Globus pallidus (tissue), 1 donor: ENCODE results near the gene NLRP13.
A peak's percentile ranks its signal among the peaks of the same experiment; 100 is the strongest.

ENCODE experiments used
- DNase-seq: peaks from one replicate; pipeline ENCODE4 v3.0.0-alpha.2; 2015; ENCODE audit warnings: low spot score

NLRP13 gene

GRCh38 chr19:55901369-55902079 lies 30.6 kb downstream of the NLRP13 start:
- no peak for DNase-seq

GRCh38 chr19:55898911-55899310 lies 33.2 kb downstream of the NLRP13 start:
- DNase-seq = no peak

DNA sequence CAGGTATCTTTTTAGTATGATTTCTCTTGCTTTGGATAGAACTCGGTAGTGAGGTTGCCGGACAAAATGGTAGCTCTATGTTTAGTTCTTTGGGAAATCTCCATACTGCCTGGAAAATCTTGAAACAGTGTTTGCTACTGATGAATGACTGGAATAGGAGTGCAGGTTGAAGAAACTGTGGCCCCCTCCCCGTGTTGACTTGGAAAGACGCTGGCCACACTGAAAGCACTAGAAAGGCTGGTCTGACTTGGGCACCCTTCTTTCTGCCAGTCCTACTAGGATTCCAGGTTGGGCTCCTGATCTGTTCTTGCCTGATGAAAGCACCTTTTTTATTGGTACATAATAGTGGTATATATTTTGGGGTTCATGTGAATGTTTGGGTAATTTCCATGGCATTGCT lies 49.5 kb downstream of the NLRP13 start:
- no peak for DNase-seq

DNA sequence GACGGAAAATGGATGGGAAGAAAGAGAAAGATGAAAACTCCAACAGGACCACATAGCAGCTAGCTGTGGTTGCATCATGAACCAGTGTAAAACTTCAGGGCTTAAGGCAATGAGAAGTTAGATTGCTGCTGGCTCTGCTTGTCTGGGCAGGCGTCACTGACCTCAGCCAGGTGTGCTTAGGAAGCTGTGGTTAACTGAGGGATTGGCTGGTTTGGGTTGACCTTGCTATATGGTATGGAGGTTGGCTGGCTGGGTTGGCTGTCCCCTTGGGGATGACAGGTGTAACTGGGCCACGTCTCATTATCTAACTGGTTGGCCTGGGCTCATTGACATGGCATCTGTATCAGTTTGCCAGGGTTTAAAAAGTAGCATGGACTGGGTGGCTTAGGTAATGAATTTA lies 54.9 kb downstream of the NLRP13 start:
- no peak for DNase-seq

DNA sequence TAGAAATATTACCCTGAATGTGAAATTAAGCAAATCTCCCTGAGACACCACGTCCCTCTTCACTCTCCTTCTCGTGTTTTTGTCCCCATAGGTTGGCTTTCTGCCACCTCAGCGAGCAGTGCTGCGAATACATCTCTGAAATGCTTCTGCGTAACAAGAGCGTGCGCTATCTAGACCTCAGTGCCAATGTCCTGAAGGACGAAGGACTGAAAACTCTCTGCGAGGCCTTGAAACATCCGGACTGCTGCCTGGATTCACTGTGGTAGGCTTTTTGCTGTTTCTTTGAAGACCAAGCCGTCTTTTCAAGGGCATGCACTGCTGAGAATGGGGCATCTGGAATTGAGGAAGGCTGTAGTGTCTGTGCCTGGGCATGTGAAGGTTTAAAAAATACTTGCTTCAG lies 61.4 kb downstream of the NLRP13 start:
- no peak for DNase-seq

DNA sequence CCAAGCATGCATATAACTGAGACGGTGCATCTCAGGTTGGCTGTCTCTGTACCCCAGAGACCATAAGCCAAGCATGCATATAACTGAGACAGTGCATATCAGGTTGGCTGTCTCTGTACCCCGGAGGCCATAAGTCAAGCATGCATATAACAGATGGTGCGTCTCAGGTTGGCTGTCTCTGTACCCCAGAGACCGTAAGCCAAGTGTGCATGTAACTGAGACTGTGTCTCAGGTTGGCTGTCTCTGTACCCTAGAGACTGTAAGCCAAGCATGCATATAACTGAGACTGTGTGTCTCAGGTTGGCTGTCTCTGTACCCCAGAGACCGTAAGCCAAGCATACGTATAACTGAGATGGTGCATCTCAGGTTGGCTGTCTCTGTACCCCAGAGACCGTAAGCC lies 65.0 kb downstream of the NLRP13 start:
- no peak for DNase-seq

DNA sequence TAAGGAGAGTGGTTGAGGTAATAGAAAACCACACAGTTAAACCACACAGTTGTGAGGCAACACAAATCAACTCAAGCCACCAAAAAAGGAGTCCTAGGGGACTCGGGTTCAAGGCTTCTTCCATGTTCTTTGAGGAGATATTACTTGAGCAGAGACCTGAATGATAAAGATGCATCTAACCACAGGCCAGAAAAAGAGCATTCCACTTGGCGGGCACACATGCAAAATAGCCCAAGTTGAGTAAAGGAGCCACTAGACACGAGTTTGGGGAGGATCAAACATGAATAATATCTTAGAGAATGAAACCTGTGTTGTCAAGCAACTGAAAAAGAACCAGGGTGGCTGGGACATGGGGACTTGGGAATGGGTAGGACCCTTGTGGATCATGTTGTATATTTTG lies 65.6 kb downstream of the NLRP13 start:
- no peak for DNase-seq

GRCh38 chr19:55858969-55859368 lies 73.2 kb downstream of the NLRP13 start:
- no peak for DNase-seq

GRCh38 chr19:55858401-55858800 lies 73.7 kb downstream of the NLRP13 start:
- no peak for DNase-seq

DNA sequence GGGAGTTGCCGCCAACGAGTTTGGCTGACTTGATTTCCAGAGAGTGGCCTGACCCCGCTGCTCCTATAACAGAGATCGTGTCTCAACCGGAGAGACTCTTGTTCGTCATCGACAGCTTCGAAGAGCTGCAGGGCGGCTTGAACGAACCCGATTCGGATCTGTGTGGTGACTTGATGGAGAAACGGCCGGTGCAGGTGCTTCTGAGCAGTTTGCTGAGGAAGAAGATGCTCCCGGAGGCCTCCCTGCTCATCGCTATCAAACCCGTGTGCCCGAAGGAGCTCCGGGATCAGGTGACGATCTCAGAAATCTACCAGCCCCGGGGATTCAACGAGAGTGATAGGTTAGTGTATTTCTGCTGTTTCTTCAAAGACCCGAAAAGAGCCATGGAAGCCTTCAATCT lies 74.2 kb downstream of the NLRP13 start:
- no peak for DNase-seq

DNA sequence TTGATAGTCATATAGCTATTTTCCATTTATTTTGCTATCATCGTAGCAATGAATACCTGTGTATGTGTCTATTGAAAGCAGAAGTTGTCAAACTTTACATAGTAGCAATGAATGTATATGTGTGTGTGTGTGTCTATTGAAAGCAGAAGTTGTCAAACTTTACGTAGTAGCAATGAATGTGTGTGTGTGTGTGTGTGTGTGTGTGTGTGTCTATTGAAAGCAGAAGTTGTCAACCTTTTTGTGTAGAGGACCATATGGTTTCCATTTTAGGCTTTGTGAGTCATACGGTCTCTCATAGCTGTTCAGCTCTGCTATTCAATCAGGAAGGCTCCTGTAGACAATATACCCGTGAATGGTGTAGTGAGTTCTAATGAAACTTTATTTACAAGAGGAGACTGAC lies 75.0 kb downstream of the NLRP13 start:
- DNase-seq = peak; percentile 35

- peak; percentile 25 for DNase-seq
Measured at GRCh38 chr19:55855160-55855559, 77.0 kb downstream of the NLRP13 start.
